Stimulated activated CD8-positive, alpha-beta memory T cell treated with anti-CD3 and anti-CD28 coated beads, Interleukin-7, amount 100 ng/mL, for 24 hours (primary cell): Measurements from ENCODE around the gene IL16.

Experiments used
- DNase-seq: peaks from one replicate; pipeline ENCODE4 v3.0.0-alpha.2; 2020; ENCODE audit warnings: low read depth

Gene IL16

GRCh38 chr15:81294516-81294880, 97.8 kb downstream of the IL16 start:
- DNase-seq: no peak

- no peak for DNase-seq
Measured at GRCh38 chr15:81295486-81296121, 98.9 kb downstream of the IL16 start.

GRCh38 chr15:81296186-81296585, 99.5 kb downstream of the IL16 start:
- no peak for DNase-seq

GRCh38 chr15:81296673-81297072, 100.0 kb downstream of the IL16 start:
- no peak for DNase-seq

GRCh38 chr15:81297147-81297572, 100.5 kb downstream of the IL16 start:
- DNase-seq: no peak

GRCh38 chr15:81297603-81298575, 101.2 kb downstream of the IL16 start:
- no peak for DNase-seq

GRCh38 chr15:81298611-81299010, 101.9 kb downstream of the IL16 start:
- DNase-seq: no peak

- no peak for DNase-seq
Measured at GRCh38 chr15:81299156-81299555, 102.5 kb downstream of the IL16 start.

GRCh38 chr15:81299630-81300273, 103.1 kb downstream of the IL16 start:
- no peak for DNase-seq

GRCh38 chr15:81301385-81301784, 104.7 kb downstream of the IL16 start:
- DNase-seq: no peak

- DNase-seq: no peak
Measured at GRCh38 chr15:81301815-81302399, 105.2 kb downstream of the IL16 start.

GRCh38 chr15:81302701-81303109, 106.0 kb downstream of the IL16 start:
- DNase-seq: no peak

GRCh38 chr15:81303244-81304225, 106.9 kb downstream of the IL16 start:
- DNase-seq: no peak

- no peak for DNase-seq
Measured at GRCh38 chr15:81304226-81304625, 107.5 kb downstream of the IL16 start.

- no peak for DNase-seq
Measured at GRCh38 chr15:81308260-81308659, 111.6 kb downstream of the IL16 start.

- DNase-seq: no peak
Measured at GRCh38 chr15:81309647-81310450, 113.2 kb downstream of the IL16 start.

GRCh38 chr15:81310480-81310879, 113.8 kb downstream of the IL16 start:
- no peak for DNase-seq

- DNase-seq: no peak
Measured at GRCh38 chr15:81311752-81312464, 115.2 kb downstream of the IL16 start.

GRCh38 chr15:81312790-81313543, 116.3 kb downstream of the IL16 start:
- DNase-seq: no peak
